Measurements from ENCODE around the gene SIX4.

- TF ChIP-seq CTCF (IDR thresholded peaks at IDR 0.05; ENCODE audit: low read depth, low read length): no peak
- TF ChIP-seq EZH2phosphoT487 (IDR thresholded peaks at IDR 0.05; ENCODE audit: low read depth): no peak
Measured at GRCh38 chr14:60732840-60733483, 8.8 kb upstream of the SIX4 start.

All from OCI-LY3 (cell line).